ENCODE data around the gene KLC3. TPM values are rescaled to one million over a fixed set of nuclear protein-coding genes. Genes with fewer than 3 reads are reported as not detected.

KLC3 gene
- total RNA-seq, 2 donors from 2014 or later: 3.6 to 4.8 TPM

GRCh38 chr19:45294291-45295029, 46.1 kb upstream of the KLC3 start:
- peaks cover 49% of the 10 kb centered on the region for H3K36me3 ChIP-seq (ENCODE audit: control insufficient read depth, insufficient read depth, low read length)
- Mint-ChIP-seq H3K27ac (no peak overlapping the region), H3K4me1 (no peaks in the 10 kb centered on the region), H3K9me3 (peaks cover 3% of the 10 kb centered on the region), H3K36me3 (ENCODE audit: low read depth) (peaks cover 75% of the 10 kb centered on the region), H3K4me3 (no peak overlapping the region), H3K27me3 (ENCODE audit: insufficient read depth) (no peaks in the 10 kb centered on the region)
- no peak overlapping the region for H3K27ac ChIP-seq (ENCODE audit: low read depth, low read length)
- H3K9ac ChIP-seq (ENCODE audit: extremely low read depth, low read length, poor library complexity, severe bottlenecking): no peak overlapping the region
- no peak for TF ChIP-seq CTCF (conservative IDR thresholded peaks at IDR 0.05)
- H3K4me3 ChIP-seq (ENCODE audit: low read length): no peak overlapping the region
- no peak for DNase-seq
- 92 to 93% methylated on average over 9 to 12 of the region's 12 CpGs for WGBS, 2 experiments (ENCODE audit: insufficient coverage in 1 of 2, insufficient read length in 1 of 2)
- no peaks in the 10 kb centered on the region for H3K4me1 ChIP-seq (ENCODE audit: control insufficient read depth, insufficient read depth, low read length)
- no peaks in the 10 kb centered on the region for H3K27me3 ChIP-seq (ENCODE audit: control insufficient read depth, insufficient read depth, low read length, poor library complexity, severe bottlenecking)
- H3K9me3 ChIP-seq (ENCODE audit: control insufficient read depth, low read length): no peaks in the 10 kb centered on the region

- H3K9me3 Mint-ChIP-seq: peaks cover 3% of the 10 kb centered on the region
- H3K36me3 Mint-ChIP-seq (ENCODE audit: low read depth): peaks cover 84% of the 10 kb centered on the region
Observed at GRCh38 chr19:45295873-45296272, 44.7 kb upstream of the KLC3 start.

GRCh38 chr19:45296355-45296754, 44.2 kb upstream of the KLC3 start:
- Mint-ChIP-seq H3K9me3 (peaks cover 3% of the 10 kb centered on the region), H3K27me3 (ENCODE audit: insufficient read depth) (no peaks in the 10 kb centered on the region), H3K36me3 (ENCODE audit: low read depth) (peaks cover 82% of the 10 kb centered on the region), H3K4me3 (no peak overlapping the region), H3K4me1 (no peaks in the 10 kb centered on the region), H3K27ac (no peak overlapping the region)
- no peak for TF ChIP-seq CTCF (conservative IDR thresholded peaks at IDR 0.05)
- 90 to 92% methylated on average over 3 to 4 of the region's 4 CpGs for WGBS, 2 experiments (ENCODE audit: insufficient coverage in 1 of 2, insufficient read length in 1 of 2)
- DNase-seq: no peak
- Histone ChIP-seq H3K36me3 (ENCODE audit: control insufficient read depth, insufficient read depth, low read length) (peaks cover 45% of the 10 kb centered on the region), H3K27me3 (ENCODE audit: control insufficient read depth, insufficient read depth, low read length, poor library complexity, severe bottlenecking) (no peaks in the 10 kb centered on the region), H3K4me3 (ENCODE audit: low read length) (no peak overlapping the region), H3K4me1 (ENCODE audit: control insufficient read depth, insufficient read depth, low read length) (no peaks in the 10 kb centered on the region), H3K9ac (ENCODE audit: extremely low read depth, low read length, poor library complexity, severe bottlenecking) (no peak overlapping the region), H3K27ac (ENCODE audit: low read depth, low read length) (no peak overlapping the region), H3K9me3 (ENCODE audit: control insufficient read depth, low read length) (no peaks in the 10 kb centered on the region)

More at GRCh38 chr19:45295873-45296272, 44.7 kb upstream of the KLC3 start:
- Mint-ChIP-seq H3K4me3 (no peak overlapping the region), H3K4me1 (no peaks in the 10 kb centered on the region), H3K27ac (no peak overlapping the region), H3K27me3 (ENCODE audit: insufficient read depth) (no peaks in the 10 kb centered on the region)
- Histone ChIP-seq H3K9me3 (ENCODE audit: control insufficient read depth, low read length) (no peaks in the 10 kb centered on the region), H3K27me3 (ENCODE audit: control insufficient read depth, insufficient read depth, low read length, poor library complexity, severe bottlenecking) (no peaks in the 10 kb centered on the region), H3K9ac (ENCODE audit: extremely low read depth, low read length, poor library complexity, severe bottlenecking) (no peak overlapping the region), H3K36me3 (ENCODE audit: control insufficient read depth, insufficient read depth, low read length) (peaks cover 47% of the 10 kb centered on the region), H3K27ac (ENCODE audit: low read depth, low read length) (no peak overlapping the region), H3K4me3 (ENCODE audit: low read length) (no peak overlapping the region), H3K4me1 (ENCODE audit: control insufficient read depth, insufficient read depth, low read length) (no peaks in the 10 kb centered on the region)
- no peak for DNase-seq
- no peak for TF ChIP-seq CTCF (conservative IDR thresholded peaks at IDR 0.05)
